SU-DHL-6 (cell line): Measurements from ENCODE around the gene GJA9.

Experiments used
- H2AFZ ChIP-seq: fragments of 200-600 bp; sonication (generic); 2 replicates; pipeline ENCODE4 v1.6.1; 2014; ENCODE audit warnings: low read depth, mild to moderate bottlenecking, moderate library complexity, mixed read lengths, antibody characterized with exemption, low read length; ENCODE audit not compliant: severe bottlenecking
- H3F3A ChIP-seq: fragments of 200-600 bp; shearing (Covaris generic); 2 replicates; pipeline ENCODE4 v1.6.0; 2016; ENCODE audit warnings: antibody characterized with exemption, mild to moderate bottlenecking; ENCODE audit not compliant: insufficient read depth
- H3K27ac ChIP-seq: fragments of 200-600 bp; sonication (generic); 2 replicates; pipeline ENCODE4 v1.5.1; 2016; ENCODE audit warnings: low read depth, mild to moderate bottlenecking, low read length, moderate library complexity, mixed read lengths
- H3K27me3 ChIP-seq: fragments of 200-600 bp; sonication (generic), shearing (Covaris generic); 2 replicates; pipeline ENCODE4 v1.6.0; 2014; ENCODE audit warnings: mild to moderate bottlenecking, low read length
- H3K36me3 ChIP-seq: fragments of 200-600 bp; sonication (generic); 2 replicates; pipeline ENCODE4 v1.6.1; 2014; ENCODE audit warnings: mild to moderate bottlenecking, low read length, mixed read lengths
- H3K4me2 ChIP-seq: fragments of 300-600, 200-600 bp; shearing (Covaris generic), sonication (generic); 2 replicates; pipeline ENCODE4 v1.6.0; 2014; ENCODE audit warnings: low read length, low read depth, mild to moderate bottlenecking; ENCODE audit not compliant: poor library complexity, severe bottlenecking
- H3K4me3 ChIP-seq: fragments of 200-600 bp; sonication (generic); 2 replicates; pipeline ENCODE4 v1.5.1; 2014; ENCODE audit warnings: antibody characterized with exemption, low read length, mild to moderate bottlenecking, mixed read lengths; ENCODE audit not compliant: insufficient read depth, poor library complexity, severe bottlenecking
- H3K79me2 ChIP-seq: fragments of 200-600 bp; sonication (generic); 2 replicates; pipeline ENCODE4 v1.6.1; 2014; ENCODE audit warnings: mild to moderate bottlenecking, low read length, moderate library complexity; ENCODE audit not compliant: insufficient read depth
- H3K9ac ChIP-seq: fragments of 200-600 bp; sonication (generic); 2 replicates; pipeline ENCODE4 v1.7.0; 2014; ENCODE audit warnings: mild to moderate bottlenecking, low read length
- H3K9me2 ChIP-seq: fragments of 200-600 bp; sonication (generic); replicated peaks from 2 replicates; pipeline ENCODE4 v1.6.1; 2014; ENCODE audit warnings: low read length; ENCODE audit not compliant: insufficient read depth
- H3K9me3 ChIP-seq: fragments of 200-600 bp; sonication (generic); 2 replicates; pipeline ENCODE4 v1.6.1; 2014; ENCODE audit warnings: low read length, mixed read lengths; ENCODE audit not compliant: insufficient read depth
- H4K20me1 ChIP-seq: fragments of 200-600 bp; sonication (generic); 2 replicates; pipeline ENCODE4 v1.6.1; 2014; ENCODE audit warnings: low read depth, mild to moderate bottlenecking, antibody characterized with exemption, low read length, moderate library complexity, mixed read lengths
- CTCF ChIP-seq: fragments of 200-600 bp; sonication (generic); IDR thresholded peaks from one replicate; pipeline ENCODE4 v1.5.1; 2017; ENCODE audit warnings: antibody characterized with exemption, mild to moderate bottlenecking, low read length, moderate library complexity; ENCODE audit not compliant: insufficient read depth, poor library complexity, severe bottlenecking
- EZH2phosphoT487 ChIP-seq: fragments of 200-600 bp; sonication (generic), shearing (Covaris generic); conservative IDR thresholded peaks from 2 replicates; pipeline ENCODE4 v1.6.1; 2018; ENCODE audit warnings: mild to moderate bottlenecking, antibody characterized with exemption, low read length, moderate library complexity, mixed read lengths

Gene GJA9

GRCh38 chr1:38832370-38832734 is 49.0 kb downstream of the GJA9 start:
- Histone ChIP-seq H3K9me2 (no peaks in the 10 kb centered on the region), H3K9ac (no peak overlapping the region), H3K27me3 (no peaks in the 10 kb centered on the region), H2AFZ (no peak overlapping the region), H3K79me2 (no peaks in the 10 kb centered on the region), H3K4me2 (no peak overlapping the region), H3K9me3 (no peaks in the 10 kb centered on the region), H3F3A (no peaks in the 10 kb centered on the region), H3K36me3 (no peaks in the 10 kb centered on the region), H3K27ac (no peak overlapping the region), H3K4me3 (no peak overlapping the region), H4K20me1 (no peaks in the 10 kb centered on the region)
- no peak for TF ChIP-seq CTCF
- no peak for TF ChIP-seq EZH2phosphoT487

GRCh38 chr1:38831731-38832369 is 49.5 kb downstream of the GJA9 start:
- Histone ChIP-seq H3K36me3 (no peaks in the 10 kb centered on the region), H3K9me2 (no peaks in the 10 kb centered on the region), H3K9me3 (no peaks in the 10 kb centered on the region)

GRCh38 chr1:38829368-38829767 is 52.0 kb downstream of the GJA9 start:
- Histone ChIP-seq H3K9ac (no peak overlapping the region), H3K79me2 (no peaks in the 10 kb centered on the region), H2AFZ (no peak overlapping the region), H3K4me2 (no peak overlapping the region), H3F3A (no peaks in the 10 kb centered on the region), H3K27ac (no peak overlapping the region), H3K4me3 (no peak overlapping the region), H3K9me2 (no peaks in the 10 kb centered on the region), H3K36me3 (no peaks in the 10 kb centered on the region), H4K20me1 (no peaks in the 10 kb centered on the region), H3K9me3 (no peaks in the 10 kb centered on the region), H3K27me3 (no peaks in the 10 kb centered on the region)
- TF ChIP-seq CTCF (no peak), EZH2phosphoT487 (no peak)

More at GRCh38 chr1:38831731-38832369, 49.5 kb downstream of the GJA9 start:
- no peaks in the 10 kb centered on the region for H4K20me1 ChIP-seq
- H3K4me3 ChIP-seq = no peak overlapping the region
- H3K4me2 ChIP-seq = no peak overlapping the region
- no peak overlapping the region for H3K9ac ChIP-seq
- no peaks in the 10 kb centered on the region for H3K79me2 ChIP-seq
- H2AFZ ChIP-seq = no peak overlapping the region
- H3F3A ChIP-seq = no peaks in the 10 kb centered on the region
- no peaks in the 10 kb centered on the region for H3K27me3 ChIP-seq
- TF ChIP-seq EZH2phosphoT487 = no peak
- no peak for TF ChIP-seq CTCF
- H3K27ac ChIP-seq = no peak overlapping the region
